Right ventricle myocardium inferior (tissue), 1 donor: ENCODE measurements around the gene CHMP2A. TPM values are rescaled to one million over a fixed set of nuclear protein-coding genes. Genes with fewer than 3 reads are reported as not detected.

Experiments
- ATAC-seq: fragments of 200-7000 bp; cut with Tn5 transposase; one replicate; pipeline ENCODE4 v1.9.1; 2020; ENCODE audit warnings: mild to moderate bottlenecking, moderate library complexity
- DNase-seq: peaks from one replicate; pipeline ENCODE4 v3.0.0; 2021; ENCODE audit errors: missing footprints
- intact Hi-C: fragments of 100-400 bp; cut with DNase I; formaldehyde crosslinking; loops from one replicate; pipeline ENCODE4 v1.11.0; 2022
- total RNA-seq: library from RNA; stranded (reverse); fragmentation: NEBNext Ultra II Directional; extraction: Animal tissue kit (Norgen Biotek cat#: 25700); gene quantifications from one replicate; pipeline ENCODE4 v1.2.1, GENCODE V29; 2021
- donor health status: DM: no; HTN: yes; CAD: no; lungs with severe emphysema.

CHMP2A gene
- total RNA-seq, 1 donor from 2014 or later = 123 TPM

DNA sequence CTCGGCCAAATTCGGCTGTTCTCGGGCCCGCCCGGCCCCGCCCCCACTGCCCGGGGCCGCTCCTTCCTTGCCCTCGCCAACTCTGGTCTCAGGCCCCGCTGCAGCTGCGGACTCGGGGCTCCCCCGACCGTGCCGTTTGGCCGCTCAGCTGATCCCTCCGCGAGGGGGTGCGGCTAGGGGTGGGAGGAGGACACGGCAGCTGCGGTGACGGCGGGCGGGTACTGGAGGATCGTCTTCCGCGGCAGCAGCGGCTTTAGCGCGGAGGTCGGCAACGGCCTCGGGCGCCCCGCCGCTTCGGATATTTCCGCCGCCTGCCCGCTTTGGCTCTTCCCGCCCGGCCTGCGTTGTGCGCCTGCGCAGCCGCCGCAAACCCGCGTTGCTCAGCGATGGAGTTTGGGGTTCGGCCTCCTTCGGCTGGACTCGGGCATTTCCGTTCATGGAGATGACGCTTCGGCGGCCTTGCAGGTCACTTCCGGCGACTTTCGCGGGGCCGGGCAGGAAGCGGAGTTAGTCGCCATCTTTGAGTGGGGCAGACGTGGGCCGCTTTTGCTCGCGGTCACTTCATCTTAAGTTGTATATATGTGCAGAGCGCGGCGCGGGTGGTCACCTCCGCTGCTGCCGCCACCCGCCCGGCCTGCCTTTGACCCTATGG, 3.8 kb upstream of the CHMP2A start:
- ATAC-seq = peak; percentile 84
- peak; percentile 99 for DNase-seq
- intact Hi-C loops = loop anchor here (2.0 kb wide), 1 partner anchor 14 kb away; the partner anchor contains the start of gene MZF1

GRCh38 chr19:58558066-58558622, 3.2 kb upstream of the CHMP2A start, which contains the start of gene UBE2M:
Gene UBE2M, minus strand, starts transcription at chr19:58558611. Its CDS starts 230 bp downstream, at chr19:58558381.
- peak; percentile 90 for DNase-seq
- intact Hi-C loops = loop anchor here (2.0 kb wide), 1 partner anchor 15 kb away; the partner anchor contains the start of gene MZF1
- ATAC-seq = no peak

DNA sequence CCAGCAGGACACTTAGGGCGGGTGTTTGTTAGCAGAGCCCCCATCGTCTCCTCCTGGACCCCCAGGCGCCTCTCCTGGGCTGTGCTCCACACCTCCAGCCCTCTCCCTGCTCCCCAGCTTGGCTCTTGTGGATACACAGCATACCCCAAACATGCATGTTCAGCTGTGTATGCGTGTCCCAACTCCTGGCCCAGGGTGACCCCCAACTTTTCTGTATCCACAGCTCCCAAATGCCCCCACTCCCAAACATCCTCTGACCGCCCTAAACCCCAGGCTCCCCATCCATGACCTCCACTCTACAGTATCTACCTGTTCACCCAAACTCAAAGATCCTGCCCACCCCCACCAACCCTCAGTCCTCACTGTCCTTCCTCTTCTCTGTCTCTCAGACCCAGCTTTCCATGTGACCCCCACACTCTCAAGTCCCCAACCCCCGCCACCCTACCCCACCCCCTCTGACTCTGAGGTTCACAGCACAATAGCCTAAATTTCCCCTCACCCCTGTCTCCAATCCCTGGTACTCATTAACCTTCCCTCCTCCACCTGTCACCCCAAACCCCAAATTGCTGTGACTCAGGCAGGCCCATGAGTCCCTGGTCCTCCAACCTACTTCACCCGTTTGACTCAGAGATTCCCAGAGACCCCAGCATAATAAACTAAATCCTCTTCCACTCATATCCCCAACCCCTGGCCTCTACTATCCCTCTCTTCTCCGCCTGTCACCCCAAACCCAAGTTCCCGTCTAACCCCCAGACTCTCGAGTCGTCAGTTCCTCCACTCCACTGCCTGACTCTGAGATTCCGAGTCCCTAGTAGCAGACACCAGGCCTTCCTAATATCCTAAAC, 2.5 kb upstream of the CHMP2A start:
- DNase-seq = no peak

DNA sequence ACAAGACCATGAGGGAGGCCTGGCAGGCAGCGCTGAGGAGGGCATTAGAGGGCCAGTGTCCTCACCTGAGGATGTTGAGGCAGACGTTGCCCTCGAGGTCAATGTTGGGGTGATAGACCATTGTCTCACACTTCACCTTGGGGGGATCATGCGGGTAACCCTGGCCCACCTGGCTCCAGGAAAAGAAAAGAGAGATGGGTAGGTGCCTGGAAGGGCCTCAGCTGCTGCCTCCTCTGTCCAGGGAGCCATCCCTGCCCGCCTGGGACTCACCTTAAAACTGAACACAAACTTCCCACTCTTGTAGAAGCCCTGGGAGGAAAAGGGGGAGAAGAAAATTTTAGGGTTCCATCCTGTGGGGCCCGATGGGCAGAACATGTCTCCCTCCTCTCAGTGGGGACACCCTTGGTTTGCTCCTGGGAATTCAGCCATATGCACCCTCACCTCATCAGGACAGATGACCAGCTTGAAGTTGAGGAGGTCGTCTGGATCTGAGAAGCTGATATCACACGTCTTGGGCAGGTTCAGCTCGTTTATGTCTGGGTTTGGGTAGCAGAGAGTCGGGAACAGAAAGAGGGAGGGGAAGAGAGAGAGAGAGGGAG, 1.8 kb upstream of the CHMP2A start:
- no peak for ATAC-seq
- intact Hi-C loops = no loop called here
- DNase-seq = no peak

More for the DNA sequence above, 2.5 kb upstream of the CHMP2A start:
- no peak for ATAC-seq
- intact Hi-C loops = loop anchor here (2.0 kb wide), 1 partner anchor 15 kb away; the partner anchor contains the start of gene MZF1

- DNase-seq (no peak), ATAC-seq (no peak)
- intact Hi-C loops = no loop called here
Measured at GRCh38 chr19:58555920-58556621, 1.2 kb upstream of the CHMP2A start.

- intact Hi-C loops = no loop called here
- no peak for DNase-seq
- ATAC-seq = no peak
Measured at GRCh38 chr19:58555369-58555885, 522 bp upstream of the CHMP2A start.

DNA sequence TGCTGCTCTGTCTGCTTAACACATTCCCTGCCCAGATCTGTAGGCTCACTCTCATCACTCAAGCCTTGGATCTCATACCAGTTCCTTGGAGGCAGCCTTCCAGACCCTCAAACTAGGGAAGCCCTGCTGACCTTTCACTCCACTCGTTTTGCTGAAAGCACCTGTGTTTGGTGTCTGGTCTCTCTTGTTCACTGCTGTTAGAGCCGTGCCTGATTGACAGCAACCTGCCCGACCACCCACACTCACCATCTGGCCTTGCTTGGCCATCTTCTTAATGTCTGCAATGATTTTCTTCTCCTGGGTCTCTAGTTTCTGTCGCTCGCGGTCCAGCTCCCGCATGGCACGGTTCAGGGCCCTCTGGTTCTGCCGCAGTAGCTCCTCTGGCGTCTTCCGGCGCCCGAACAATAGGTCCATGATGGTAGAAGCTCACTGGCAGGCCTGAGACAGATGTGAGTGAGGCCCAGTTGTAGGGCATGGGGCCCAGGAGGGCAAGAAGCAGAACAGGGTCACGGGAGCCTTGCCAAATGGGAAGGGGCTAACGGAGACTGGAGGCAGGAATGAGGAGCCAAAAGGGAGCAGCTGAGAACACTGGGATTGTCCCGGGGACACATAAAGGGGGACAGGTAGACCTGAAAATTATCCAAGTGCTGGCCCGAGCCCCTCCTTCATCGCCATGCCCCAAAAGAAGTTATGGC, 959 bp downstream of the CHMP2A start:
- ATAC-seq (no peak), DNase-seq (no peak)
- intact Hi-C loops = no loop called here

- DNase-seq (no peak), ATAC-seq (no peak)
- intact Hi-C loops = no loop called here
Measured at GRCh38 chr19:58552655-58553054, 2.2 kb downstream of the CHMP2A start.

- DNase-seq (no peak), ATAC-seq (no peak)
- intact Hi-C loops = no loop called here
Measured at GRCh38 chr19:58551577-58552471, 3.1 kb downstream of the CHMP2A start.

DNA sequence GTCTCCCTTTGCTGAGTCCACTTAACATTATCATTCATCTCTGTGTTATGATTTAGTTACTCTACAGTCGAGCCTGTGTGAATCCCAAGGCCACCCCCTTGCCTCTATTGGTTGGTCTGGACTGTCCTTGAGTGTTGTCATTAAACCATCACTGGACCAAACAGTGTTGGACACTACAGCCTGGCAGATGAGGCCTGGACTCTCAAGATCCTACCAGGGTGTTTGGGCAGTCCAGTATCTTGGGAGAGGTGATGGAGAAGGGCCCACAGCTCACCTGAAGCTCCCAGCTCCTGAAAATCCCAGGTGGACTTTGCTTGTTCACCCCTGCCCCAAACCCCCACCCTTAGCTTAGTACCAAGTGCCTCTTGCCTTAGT, 3.8 kb downstream of the CHMP2A start:
- no peak for ATAC-seq
- no peak for DNase-seq

DNA sequence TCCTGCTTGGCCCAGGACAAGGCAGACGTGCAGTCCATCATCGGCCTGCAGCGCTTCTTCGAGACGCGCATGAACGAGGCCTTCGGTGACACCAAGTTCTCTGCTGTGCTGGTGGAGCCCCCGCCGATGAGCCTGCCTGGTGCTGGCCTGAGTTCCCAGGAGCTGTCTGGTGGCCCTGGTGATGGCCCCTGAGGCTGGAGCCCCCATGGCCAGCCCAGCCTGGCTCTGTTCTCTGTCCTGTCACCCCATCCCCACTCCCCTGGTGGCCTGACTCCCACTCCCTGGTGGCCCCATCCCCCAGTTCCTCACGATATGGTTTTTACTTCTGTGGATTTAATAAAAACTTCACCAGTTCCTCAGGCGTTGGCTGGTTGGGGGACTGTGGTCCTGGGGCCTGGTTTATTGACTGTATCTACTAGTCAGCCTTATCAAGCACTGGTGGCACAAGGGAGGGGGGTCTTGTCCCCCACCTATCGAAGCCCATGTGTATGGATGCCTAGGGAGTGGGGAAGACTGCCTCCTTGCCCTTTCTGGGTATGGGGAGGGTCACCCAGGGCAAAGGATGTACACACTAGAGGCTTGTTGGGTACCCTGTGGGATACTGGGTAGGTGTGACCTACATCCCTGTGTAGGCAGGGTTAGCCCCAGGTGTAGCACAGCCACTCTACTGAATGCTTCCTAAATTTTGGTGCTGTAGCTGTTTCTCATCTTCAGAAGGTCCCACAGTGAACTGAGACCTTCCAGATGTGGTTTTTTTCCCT, 4.4 kb downstream of the CHMP2A start:
- ATAC-seq (no peak), DNase-seq (no peak)
- intact Hi-C loops = no loop called here

More for the DNA sequence above, 3.8 kb downstream of the CHMP2A start:
- intact Hi-C loops = no loop called here

- ATAC-seq (no peak), DNase-seq (no peak)
- intact Hi-C loops = no loop called here
Measured at GRCh38 chr19:58549664-58550361, 5.1 kb downstream of the CHMP2A start.

DNA sequence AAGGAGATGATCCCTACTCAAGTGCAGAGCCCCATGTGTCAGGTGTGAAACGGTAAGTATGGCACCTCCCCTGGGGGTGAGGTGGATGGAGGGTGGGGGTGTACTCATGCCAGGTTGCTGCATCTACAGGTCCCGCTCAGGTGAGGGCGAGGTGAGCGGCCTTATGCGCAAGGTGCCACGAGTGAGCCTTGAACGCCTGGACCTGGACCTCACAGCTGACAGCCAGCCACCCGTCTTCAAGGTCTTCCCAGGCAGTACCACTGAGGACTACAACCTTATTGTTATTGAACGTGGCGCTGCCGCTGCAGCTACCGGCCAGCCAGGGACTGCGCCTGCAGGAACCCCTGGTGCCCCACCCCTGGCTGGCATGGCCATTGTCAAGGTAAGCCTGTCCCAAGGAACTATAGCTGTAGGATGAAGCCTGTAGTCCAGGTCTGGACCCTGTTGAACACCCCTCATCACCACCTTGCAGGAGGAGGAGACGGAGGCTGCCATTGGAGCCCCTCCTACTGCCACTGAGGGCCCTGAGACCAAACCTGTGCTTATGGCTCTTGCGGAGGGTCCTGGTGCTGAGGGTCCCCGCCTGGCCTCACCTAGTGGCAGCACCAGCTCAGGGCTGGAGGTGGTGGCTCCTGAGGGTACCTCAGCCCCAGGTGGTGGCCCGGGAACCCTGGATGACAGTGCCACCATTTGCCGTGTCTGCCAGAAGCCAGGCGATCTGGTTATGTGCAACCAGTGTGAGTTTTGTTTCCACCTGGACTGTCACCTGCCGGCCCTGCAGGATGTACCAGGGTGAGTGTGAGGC, 5.8 kb downstream of the CHMP2A start:
- DNase-seq (no peak), ATAC-seq (no peak)
- intact Hi-C loops = no loop called here

GRCh38 chr19:58547323-58548312, 7.3 kb downstream of the CHMP2A start:
- no peak for DNase-seq
- intact Hi-C loops = no loop called here
- no peak for ATAC-seq
